ENCODE measurements around the gene FIGNL1.

FIGNL1 gene

DNA sequence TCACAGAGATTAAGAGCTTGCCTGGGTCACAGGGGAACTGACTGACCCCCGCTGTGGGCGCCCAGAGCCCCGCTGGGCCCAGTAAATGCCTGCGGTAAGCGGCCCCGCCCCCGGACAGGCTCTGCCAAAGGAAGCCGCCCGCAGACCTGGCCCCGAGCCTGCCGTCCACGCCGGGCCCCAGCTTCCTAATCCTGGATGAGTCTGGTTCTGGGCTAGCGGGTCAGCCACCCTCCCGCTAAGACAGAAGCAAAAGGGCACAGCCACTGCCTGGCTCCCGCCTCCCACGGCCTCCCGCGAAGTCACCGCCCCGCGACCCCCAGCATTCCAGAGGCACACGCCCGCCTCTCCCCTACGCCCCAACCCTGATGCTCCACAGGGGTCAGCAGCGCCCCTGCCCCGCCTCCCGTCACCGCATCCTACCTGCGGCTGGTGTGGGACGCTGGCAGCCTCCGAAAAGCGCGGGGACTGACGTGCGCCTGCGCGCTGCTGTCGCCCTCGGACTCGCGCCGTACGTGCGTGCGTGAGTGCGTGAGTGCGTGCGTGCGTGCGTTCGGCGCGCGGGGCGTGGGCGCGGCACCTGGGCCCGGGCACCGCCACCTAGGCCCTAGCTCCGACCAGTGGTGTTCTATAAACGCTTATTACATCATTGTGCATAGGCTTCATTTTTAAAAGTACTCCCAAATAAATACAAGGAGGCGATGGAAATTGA is at the start of gene FIGNL1:
Gene FIGNL1 (minus strand): TSS at position 470 of the 709 bp plus-strand sequence. CDS start 3,063 bp downstream, outside the sequence.
- TF ChIP-seq, protein P1, sequence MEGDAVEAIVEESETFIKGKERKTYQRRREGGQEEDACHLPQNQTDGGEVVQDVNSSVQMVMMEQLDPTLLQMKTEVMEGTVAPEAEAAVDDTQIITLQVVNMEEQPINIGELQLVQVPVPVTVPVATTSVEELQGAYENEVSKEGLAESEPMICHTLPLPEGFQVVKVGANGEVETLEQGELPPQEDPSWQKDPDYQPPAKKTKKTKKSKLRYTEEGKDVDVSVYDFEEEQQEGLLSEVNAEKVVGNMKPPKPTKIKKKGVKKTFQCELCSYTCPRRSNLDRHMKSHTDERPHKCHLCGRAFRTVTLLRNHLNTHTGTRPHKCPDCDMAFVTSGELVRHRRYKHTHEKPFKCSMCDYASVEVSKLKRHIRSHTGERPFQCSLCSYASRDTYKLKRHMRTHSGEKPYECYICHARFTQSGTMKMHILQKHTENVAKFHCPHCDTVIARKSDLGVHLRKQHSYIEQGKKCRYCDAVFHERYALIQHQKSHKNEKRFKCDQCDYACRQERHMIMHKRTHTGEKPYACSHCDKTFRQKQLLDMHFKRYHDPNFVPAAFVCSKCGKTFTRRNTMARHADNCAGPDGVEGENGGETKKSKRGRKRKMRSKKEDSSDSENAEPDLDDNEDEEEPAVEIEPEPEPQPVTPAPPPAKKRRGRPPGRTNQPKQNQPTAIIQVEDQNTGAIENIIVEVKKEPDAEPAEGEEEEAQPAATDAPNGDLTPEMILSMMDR (IDR thresholded peaks at IDR 0.05): no peak; the same call in 1 of the 2 replicates

GRCh38 chr7:50499092-50499491 is 48.9 kb upstream of the FIGNL1 start:
- TF ChIP-seq, protein P1 (IDR thresholded peaks at IDR 0.05): no peak

DNA sequence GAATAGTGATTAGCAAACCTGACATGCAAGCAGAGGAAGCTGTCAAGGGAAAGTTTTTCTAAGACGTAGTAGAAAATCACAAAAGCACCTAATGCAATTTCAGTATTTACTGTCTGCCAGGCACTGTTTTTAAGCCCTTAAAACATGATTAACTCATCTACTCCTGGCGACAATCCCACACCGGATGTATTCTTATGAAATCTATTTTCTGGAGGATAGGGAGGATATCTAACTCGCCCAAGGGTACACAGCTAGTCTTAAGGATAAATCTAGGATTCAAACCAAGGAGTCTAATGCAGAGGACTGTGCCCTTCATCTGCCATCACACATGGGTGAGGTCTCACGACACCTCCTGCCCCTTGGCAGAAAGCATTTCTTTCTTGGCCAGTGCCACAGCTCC is 47.8 kb upstream of the FIGNL1 start:
- TF ChIP-seq, protein P1 (IDR thresholded peaks at IDR 0.05): no peak

DNA sequence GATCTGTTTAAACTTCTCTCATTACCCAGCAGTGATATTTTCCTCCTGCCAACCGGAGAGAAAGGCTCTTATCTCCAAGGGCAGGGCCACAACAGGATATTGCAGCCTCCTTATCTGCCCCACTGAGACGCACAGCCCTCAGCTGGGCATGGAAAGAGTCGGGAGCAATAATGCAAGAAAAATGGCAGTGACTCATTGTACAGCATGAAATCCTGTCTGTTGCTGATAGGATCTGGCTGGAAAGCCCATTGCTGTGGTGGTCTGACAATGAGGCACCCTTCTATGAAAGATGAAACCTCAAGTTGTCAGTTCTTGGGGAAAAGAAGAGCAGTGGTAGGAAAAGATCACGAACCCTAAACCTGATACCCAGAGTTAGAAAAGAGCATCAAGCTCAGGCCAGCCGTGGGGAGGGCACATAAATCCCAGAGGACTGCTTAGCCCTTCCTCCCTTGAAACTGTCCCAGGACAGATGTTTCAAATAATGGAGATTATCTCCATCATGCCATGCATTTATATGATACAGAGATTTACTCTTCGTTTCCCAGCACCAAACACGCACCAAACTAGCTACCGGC is 47.0 kb upstream of the FIGNL1 start:
- TF ChIP-seq, protein P1 (IDR thresholded peaks at IDR 0.05): no peak

- TF ChIP-seq, protein P1 (IDR thresholded peaks at IDR 0.05): no peak
Measured at GRCh38 chr7:50496569-50496968, 46.4 kb upstream of the FIGNL1 start.

GRCh38 chr7:50495746-50496145 is 45.6 kb upstream of the FIGNL1 start:
- TF ChIP-seq, protein P1 (IDR thresholded peaks at IDR 0.05): no peak

DNA sequence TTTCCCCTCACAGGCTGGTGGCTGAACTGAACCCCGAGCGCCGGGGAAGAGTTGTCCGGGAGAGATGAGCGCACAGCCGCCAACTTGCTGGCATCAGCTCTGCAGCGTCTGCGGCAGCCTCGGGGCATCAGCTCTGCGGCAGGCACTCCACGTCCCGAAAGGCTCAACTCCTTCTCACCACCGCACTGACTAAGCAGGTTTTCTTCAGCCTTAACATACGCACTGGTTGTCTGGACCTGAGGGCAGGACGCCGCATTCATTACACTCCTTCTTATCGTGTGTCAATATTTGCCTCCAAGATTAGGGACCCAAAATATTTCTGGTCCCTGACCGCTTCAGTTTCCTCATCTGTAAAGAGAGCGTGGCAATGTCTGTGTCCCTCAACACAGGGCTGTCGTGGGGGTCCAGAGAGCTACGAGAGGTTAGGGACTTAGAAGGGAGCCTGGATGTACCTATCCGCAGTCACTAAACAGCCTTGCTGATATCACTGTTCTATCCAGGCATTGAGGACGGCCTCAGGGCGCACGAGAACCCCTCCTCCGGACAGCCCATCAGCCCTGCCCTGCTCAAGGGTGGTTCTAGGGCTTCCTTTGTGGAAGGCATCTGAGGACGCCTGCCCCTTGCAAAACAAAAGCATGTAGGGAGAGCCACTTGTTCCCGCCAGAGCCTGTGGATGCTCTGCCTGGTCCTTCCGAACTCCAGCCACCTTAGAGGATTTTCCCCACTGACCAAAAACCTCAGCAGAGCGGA is 42.8 kb upstream of the FIGNL1 start:
- TF ChIP-seq, protein P1 (IDR thresholded peaks at IDR 0.05): no peak
